Measurements from ENCODE around the gene ADAMTS14.

The ADAMTS14 gene

GRCh38 chr10:70674560-70675495 is 2.5 kb downstream of the ADAMTS14 start:
- Histone ChIP-seq H3K9ac (ENCODE audit: insufficient read length, low read depth) (no peak overlapping the region), H3K4me1 (ENCODE audit: insufficient read depth, insufficient read length) (peaks cover 7% of the 10 kb centered on the region), H3K27me3 (ENCODE audit: insufficient read depth, insufficient read length) (peaks cover 19% of the 10 kb centered on the region), H3K36me3 (ENCODE audit: insufficient read depth, insufficient read length, low read length) (peaks cover 6% of the 10 kb centered on the region), H3K4me3 (ENCODE audit: insufficient read length, low read depth) (no peak overlapping the region), H3K9me3 (ENCODE audit: insufficient read depth, low read length) (no peaks in the 10 kb centered on the region)
- TF ChIP-seq SUZ12 (IDR thresholded peaks at IDR 0.05; ENCODE audit: extremely low read depth, insufficient read depth, insufficient read length) (no peak), ZNF274 (IDR thresholded peaks at IDR 0.05; ENCODE audit: low read depth, low read length) (no peak), YY1 (IDR thresholded peaks at IDR 0.05; ENCODE audit: insufficient read depth, insufficient read length) (no peak)
- DNase-seq (ENCODE audit: low read depth, low spot score) = no peak

GRCh38 chr10:70675496-70676161 is 3.3 kb downstream of the ADAMTS14 start:
- Histone ChIP-seq H3K4me3 (ENCODE audit: insufficient read length, low read depth) (no peak overlapping the region), H3K9ac (ENCODE audit: insufficient read length, low read depth) (no peak overlapping the region), H3K4me1 (ENCODE audit: insufficient read depth, insufficient read length) (peaks cover 7% of the 10 kb centered on the region), H3K36me3 (ENCODE audit: insufficient read depth, insufficient read length, low read length) (peaks cover 6% of the 10 kb centered on the region), H3K27me3 (ENCODE audit: insufficient read depth, insufficient read length) (peaks cover 19% of the 10 kb centered on the region), H3K9me3 (ENCODE audit: insufficient read depth, low read length) (no peaks in the 10 kb centered on the region)
- TF ChIP-seq ZNF274 (IDR thresholded peaks at IDR 0.05; ENCODE audit: low read depth, low read length) (no peak), YY1 (IDR thresholded peaks at IDR 0.05; ENCODE audit: insufficient read depth, insufficient read length) (no peak), SUZ12 (IDR thresholded peaks at IDR 0.05; ENCODE audit: extremely low read depth, insufficient read depth, insufficient read length) (no peak)
- no peak for DNase-seq (ENCODE audit: low read depth, low spot score)

GRCh38 chr10:70676511-70676910 is 4.2 kb downstream of the ADAMTS14 start:
- H3K36me3 ChIP-seq (ENCODE audit: insufficient read depth, insufficient read length, low read length) = peaks cover 6% of the 10 kb centered on the region
- H3K9ac ChIP-seq (ENCODE audit: insufficient read length, low read depth) = no peak overlapping the region
- no peak for TF ChIP-seq ZNF274 (IDR thresholded peaks at IDR 0.05; ENCODE audit: low read depth, low read length)
- H3K9me3 ChIP-seq (ENCODE audit: insufficient read depth, low read length) = no peaks in the 10 kb centered on the region
- no peak overlapping the region for H3K4me3 ChIP-seq (ENCODE audit: insufficient read length, low read depth)
- peaks cover 7% of the 10 kb centered on the region for H3K4me1 ChIP-seq (ENCODE audit: insufficient read depth, insufficient read length)
- no peak for DNase-seq (ENCODE audit: low read depth, low spot score)
- peaks cover 18% of the 10 kb centered on the region for H3K27me3 ChIP-seq (ENCODE audit: insufficient read depth, insufficient read length)

- no peak overlapping the region for H3K9ac ChIP-seq (ENCODE audit: insufficient read length, low read depth)
- no peak overlapping the region for H3K4me3 ChIP-seq (ENCODE audit: insufficient read length, low read depth)
- peaks cover 4% of the 10 kb centered on the region for H3K4me1 ChIP-seq (ENCODE audit: insufficient read depth, insufficient read length)
- H3K36me3 ChIP-seq (ENCODE audit: insufficient read depth, insufficient read length, low read length) = peaks cover 6% of the 10 kb centered on the region
- no peaks in the 10 kb centered on the region for H3K9me3 ChIP-seq (ENCODE audit: insufficient read depth, low read length)
- no peak for TF ChIP-seq YY1 (IDR thresholded peaks at IDR 0.05; ENCODE audit: insufficient read depth, insufficient read length)
- no peak for DNase-seq (ENCODE audit: low read depth, low spot score)
- H3K27me3 ChIP-seq (ENCODE audit: insufficient read depth, insufficient read length) = peaks cover 13% of the 10 kb centered on the region
These were observed 4.7 kb downstream of the ADAMTS14 start for GRCh38 chr10:70677016-70677415.

GRCh38 chr10:70677620-70678249 is 5.4 kb downstream of the ADAMTS14 start:
- no peak overlapping the region for H3K4me3 ChIP-seq (ENCODE audit: insufficient read length, low read depth)
- H3K9ac ChIP-seq (ENCODE audit: insufficient read length, low read depth) = no peak overlapping the region
- peaks cover 6% of the 10 kb centered on the region for H3K36me3 ChIP-seq (ENCODE audit: insufficient read depth, insufficient read length, low read length)
- peaks cover 9% of the 10 kb centered on the region for H3K27me3 ChIP-seq (ENCODE audit: insufficient read depth, insufficient read length)
- peaks cover 4% of the 10 kb centered on the region for H3K4me1 ChIP-seq (ENCODE audit: insufficient read depth, insufficient read length)
- DNase-seq (ENCODE audit: low read depth, low spot score) = no peak
- H3K9me3 ChIP-seq (ENCODE audit: insufficient read depth, low read length) = no peaks in the 10 kb centered on the region
- TF ChIP-seq SUZ12 (IDR thresholded peaks at IDR 0.05; ENCODE audit: extremely low read depth, insufficient read depth, insufficient read length) (no peak), ZNF274 (IDR thresholded peaks at IDR 0.05; ENCODE audit: low read depth, low read length) (no peak), YY1 (IDR thresholded peaks at IDR 0.05; ENCODE audit: insufficient read depth, insufficient read length) (no peak)

GRCh38 chr10:70678250-70678635 is 5.9 kb downstream of the ADAMTS14 start:
- no peak for DNase-seq (ENCODE audit: low read depth, low spot score)
- no peak for TF ChIP-seq ZNF274 (IDR thresholded peaks at IDR 0.05; ENCODE audit: low read depth, low read length)
- no peak for TF ChIP-seq SUZ12 (IDR thresholded peaks at IDR 0.05; ENCODE audit: extremely low read depth, insufficient read depth, insufficient read length)
- no peak for TF ChIP-seq YY1 (IDR thresholded peaks at IDR 0.05; ENCODE audit: insufficient read depth, insufficient read length)
- H3K9me3 ChIP-seq (ENCODE audit: insufficient read depth, low read length) = no peaks in the 10 kb centered on the region
- H3K4me3 ChIP-seq (ENCODE audit: insufficient read length, low read depth) = no peak overlapping the region
- H3K4me1 ChIP-seq (ENCODE audit: insufficient read depth, insufficient read length) = peaks cover 4% of the 10 kb centered on the region
- H3K27me3 ChIP-seq (ENCODE audit: insufficient read depth, insufficient read length) = peaks cover 4% of the 10 kb centered on the region
- H3K9ac ChIP-seq (ENCODE audit: insufficient read length, low read depth) = no peak overlapping the region
- peaks cover 6% of the 10 kb centered on the region for H3K36me3 ChIP-seq (ENCODE audit: insufficient read depth, insufficient read length, low read length)

All from NT2/D1 (cell line).